Epithelial cell of proximal tubule (primary cell): ENCODE results near the gene PADI6. TPM values are rescaled to one million over a fixed set of nuclear protein-coding genes. Genes with fewer than 3 reads are reported as not detected.

Source experiments
- DNase-seq: peaks from one replicate; pipeline ENCODE4 v3.0.0-alpha.2; 2011; ENCODE audit warnings: low read depth
- H3K4me3 ChIP-seq: 2 replicates; pipeline ENCODE4 v1.5.1; 2011; ENCODE audit warnings: low read depth, mild to moderate bottlenecking, low read length
- CTCF ChIP-seq: conservative IDR thresholded peaks from 2 replicates; pipeline ENCODE4 v1.5.1; 2012; ENCODE audit warnings: low read depth, mild to moderate bottlenecking, low read length
- total RNA-seq: library from RNA; depleted of rRNA; stranded (reverse); fragments of >200 nt; gene quantifications from 2 replicates; pipeline ENCODE4 v1.2.3, GENCODE V29; 2015

PADI6 gene
- total RNA-seq, 1 donor from 2014 or later, result not detected

GRCh38 chr1:17348593-17349234, 23.3 kb upstream of the PADI6 start:
- H3K4me3 ChIP-seq, result no peak overlapping the region
- no peak for DNase-seq
- no peak for TF ChIP-seq CTCF

- TF ChIP-seq CTCF, result no peak
- no peak overlapping the region for H3K4me3 ChIP-seq
- DNase-seq, result no peak
Measured at GRCh38 chr1:17350083-17350482, 21.9 kb upstream of the PADI6 start.

DNA sequence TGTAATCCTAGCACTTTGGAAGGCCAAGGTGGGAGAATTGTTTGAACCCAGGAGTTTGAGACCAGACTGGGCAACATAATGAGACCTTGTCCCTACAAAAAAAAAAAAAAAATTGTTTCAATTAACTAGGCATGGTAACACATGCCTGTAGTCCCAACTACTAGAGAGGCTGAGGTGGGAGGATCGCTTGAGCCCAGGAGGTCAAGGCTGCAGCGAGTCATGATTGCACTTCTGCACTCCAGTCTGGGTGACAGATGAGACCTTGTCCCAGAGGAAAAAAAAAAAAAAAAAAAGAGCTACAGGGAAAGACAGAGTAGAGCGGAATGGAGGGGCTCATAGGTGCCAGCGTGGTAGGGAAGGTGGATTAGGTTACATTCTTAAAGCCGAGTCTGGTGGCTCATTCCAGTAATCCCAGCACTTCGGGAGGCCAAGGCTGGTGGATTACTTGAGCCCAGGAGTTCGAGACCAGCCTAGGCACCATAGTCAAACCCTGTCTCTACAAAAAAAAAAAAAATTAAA, 21.0 kb upstream of the PADI6 start:
- no peak for DNase-seq
- no peak for TF ChIP-seq CTCF
- no peak overlapping the region for H3K4me3 ChIP-seq

DNA sequence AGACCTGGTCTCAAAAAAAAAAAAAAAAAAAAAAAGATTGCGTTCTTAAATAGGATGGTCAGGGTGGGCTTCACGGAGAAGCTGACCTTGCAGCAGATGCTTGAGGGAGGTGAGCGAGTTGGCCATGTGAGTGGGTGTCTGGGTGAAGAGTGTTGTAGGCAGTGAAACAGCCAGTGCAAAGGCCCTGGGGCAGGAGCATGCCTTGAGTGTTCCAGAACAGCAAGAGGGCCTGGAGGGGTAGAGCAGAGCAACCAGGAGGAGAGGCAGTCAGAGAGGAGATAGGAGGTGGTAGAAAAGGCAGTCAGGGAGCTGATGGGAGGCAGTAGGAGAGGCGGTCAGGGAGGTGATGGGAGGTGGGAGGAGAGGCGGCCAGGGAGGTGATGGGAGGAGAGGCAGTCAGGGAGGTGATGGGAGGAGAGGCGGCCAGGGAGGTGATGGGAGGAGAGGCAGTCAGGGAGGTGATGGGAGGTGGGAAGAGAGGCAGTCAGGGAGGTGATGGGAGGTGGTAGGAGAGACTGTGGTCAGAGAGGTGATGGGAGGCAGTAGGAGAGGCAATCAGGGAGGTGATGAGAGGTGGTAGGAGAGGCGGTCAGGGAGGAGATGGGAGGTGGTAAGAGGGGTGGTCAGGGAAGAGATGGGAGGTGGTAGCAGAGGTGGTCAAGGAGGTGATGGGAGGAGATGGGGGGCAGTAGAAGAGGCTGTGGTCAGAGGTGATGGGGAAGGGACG, 20.2 kb upstream of the PADI6 start:
- no peak for DNase-seq
- no peak for TF ChIP-seq CTCF
- no peak overlapping the region for H3K4me3 ChIP-seq

DNA sequence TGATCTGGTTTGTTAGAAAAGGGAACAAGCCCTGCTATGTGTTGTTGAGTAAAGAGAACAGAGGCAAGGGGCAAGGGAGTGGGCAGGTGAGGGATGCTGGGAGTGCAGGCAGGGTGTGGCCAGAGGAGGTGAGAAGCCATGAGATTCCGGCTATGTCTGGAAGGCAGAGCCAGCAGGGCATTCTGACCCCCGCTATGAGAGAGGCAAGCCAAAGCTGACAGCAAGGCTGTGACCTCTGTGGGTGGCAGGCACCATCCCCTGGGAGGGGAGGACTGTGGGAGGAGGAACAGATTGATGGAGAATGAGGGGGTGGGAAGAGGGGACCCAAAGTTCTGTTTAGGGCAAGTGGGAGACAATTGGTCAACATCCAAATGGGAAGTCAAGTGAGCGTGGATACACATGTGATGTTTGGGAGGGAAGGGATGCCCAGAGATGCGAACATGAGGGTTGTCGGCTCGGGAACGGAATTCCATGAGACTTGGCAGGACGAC, 19.5 kb upstream of the PADI6 start:
- no peak for TF ChIP-seq CTCF
- H3K4me3 ChIP-seq, result no peak overlapping the region
- DNase-seq, result no peak

GRCh38 chr1:17355898-17356297, 16.1 kb upstream of the PADI6 start:
- DNase-seq, result no peak
- no peak for TF ChIP-seq CTCF

More at GRCh38 chr1:17355898-17356297, 16.1 kb upstream of the PADI6 start:
- no peak overlapping the region for H3K4me3 ChIP-seq
